ENCODE measurements around the gene ZRANB3. TPM values are rescaled to one million over a fixed set of nuclear protein-coding genes. Genes with fewer than 3 reads are reported as not detected.
"Not testable (repeated sequence)": the region's sequence is repeated elsewhere in the genome, so short reads cannot be mapped to it uniquely, and the experiment has no call there.

Gene ZRANB3
- total RNA-seq, 1 donor from 2014 or later = 3.7 TPM

DNA sequence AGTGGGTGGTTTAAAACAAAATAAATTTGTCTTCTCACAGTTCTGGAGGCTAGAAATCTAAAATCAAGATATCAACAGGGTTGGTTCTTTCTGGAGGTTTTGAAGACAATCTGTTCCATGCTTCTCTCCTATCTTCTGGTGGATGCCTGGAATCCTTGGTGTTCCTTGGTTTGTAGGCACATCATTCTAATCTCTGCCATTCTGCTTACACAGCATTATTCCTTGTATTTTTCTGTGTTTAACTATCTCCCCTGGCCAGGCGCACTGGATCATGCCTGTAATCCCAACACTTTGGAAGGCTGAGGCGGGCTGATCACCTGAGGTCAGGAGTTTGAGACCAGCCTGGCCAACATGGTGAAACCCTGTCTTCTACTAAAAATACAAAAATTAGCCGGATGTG, 108.1 kb downstream of the ZRANB3 start:
- no peaks in the 10 kb centered on the region for H3K4me1 ChIP-seq
- H3K4me3 ChIP-seq = no peak overlapping the region
- intact Hi-C loops (cut with DNase I) = no loop called here
- H3K27me3 ChIP-seq (ENCODE audit: low read depth) = no peaks in the 10 kb centered on the region
- no peaks in the 10 kb centered on the region for H3K36me3 ChIP-seq
- H3K9me3 ChIP-seq = peaks cover 9% of the 10 kb centered on the region
- TF ChIP-seq, protein P1, sequence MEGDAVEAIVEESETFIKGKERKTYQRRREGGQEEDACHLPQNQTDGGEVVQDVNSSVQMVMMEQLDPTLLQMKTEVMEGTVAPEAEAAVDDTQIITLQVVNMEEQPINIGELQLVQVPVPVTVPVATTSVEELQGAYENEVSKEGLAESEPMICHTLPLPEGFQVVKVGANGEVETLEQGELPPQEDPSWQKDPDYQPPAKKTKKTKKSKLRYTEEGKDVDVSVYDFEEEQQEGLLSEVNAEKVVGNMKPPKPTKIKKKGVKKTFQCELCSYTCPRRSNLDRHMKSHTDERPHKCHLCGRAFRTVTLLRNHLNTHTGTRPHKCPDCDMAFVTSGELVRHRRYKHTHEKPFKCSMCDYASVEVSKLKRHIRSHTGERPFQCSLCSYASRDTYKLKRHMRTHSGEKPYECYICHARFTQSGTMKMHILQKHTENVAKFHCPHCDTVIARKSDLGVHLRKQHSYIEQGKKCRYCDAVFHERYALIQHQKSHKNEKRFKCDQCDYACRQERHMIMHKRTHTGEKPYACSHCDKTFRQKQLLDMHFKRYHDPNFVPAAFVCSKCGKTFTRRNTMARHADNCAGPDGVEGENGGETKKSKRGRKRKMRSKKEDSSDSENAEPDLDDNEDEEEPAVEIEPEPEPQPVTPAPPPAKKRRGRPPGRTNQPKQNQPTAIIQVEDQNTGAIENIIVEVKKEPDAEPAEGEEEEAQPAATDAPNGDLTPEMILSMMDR (IDR thresholded peaks at IDR 0.05) = no peak
- ATAC-seq (no peak), DNase-seq (no peak)
- no peak overlapping the region for H3K27ac ChIP-seq

- ATAC-seq (no peak), DNase-seq (no peak)
- no peaks in the 10 kb centered on the region for H3K9me3 ChIP-seq
- no peak overlapping the region for H3K4me3 ChIP-seq
- TF ChIP-seq, protein P1 (IDR thresholded peaks at IDR 0.05) = no peak
- H3K27me3 ChIP-seq (ENCODE audit: low read depth) = no peaks in the 10 kb centered on the region
- H3K27ac ChIP-seq = no peak overlapping the region
- no peaks in the 10 kb centered on the region for H3K36me3 ChIP-seq
- intact Hi-C loops (cut with DNase I) = no loop called here
- H3K4me1 ChIP-seq = no peaks in the 10 kb centered on the region
Measured at GRCh38 chr2:135411646-135412045, 119.4 kb downstream of the ZRANB3 start.

DNA sequence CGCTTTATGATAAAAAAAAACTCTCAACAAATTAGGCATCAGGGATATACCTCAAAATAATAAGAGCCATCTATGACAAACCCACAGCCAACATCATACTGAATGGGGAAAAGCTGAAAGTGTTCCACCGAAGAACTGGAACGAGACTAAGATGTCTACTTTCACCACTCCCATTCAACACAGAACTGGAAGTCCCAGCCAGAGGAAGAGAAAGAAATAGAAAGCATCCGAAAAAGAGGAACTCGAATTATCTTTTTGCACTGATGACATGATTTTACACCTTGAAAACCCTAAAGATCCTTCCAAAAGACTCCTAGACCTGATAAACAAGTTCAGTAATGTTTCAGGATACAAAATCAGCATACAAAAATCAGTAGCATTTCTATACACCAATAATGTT, 121.6 kb downstream of the ZRANB3 start:
- ATAC-seq (no peak), DNase-seq (no peak)
- Histone ChIP-seq H3K36me3 (no peaks in the 10 kb centered on the region), H3K27me3 (ENCODE audit: low read depth) (no peaks in the 10 kb centered on the region), H3K9me3 (peaks cover 5% of the 10 kb centered on the region), H3K4me3 (no peak overlapping the region), H3K27ac (no peak overlapping the region), H3K4me1 (no peaks in the 10 kb centered on the region)
- TF ChIP-seq, protein P1 (IDR thresholded peaks at IDR 0.05) = no peak
- intact Hi-C loops (cut with DNase I) = no loop called here

DNA sequence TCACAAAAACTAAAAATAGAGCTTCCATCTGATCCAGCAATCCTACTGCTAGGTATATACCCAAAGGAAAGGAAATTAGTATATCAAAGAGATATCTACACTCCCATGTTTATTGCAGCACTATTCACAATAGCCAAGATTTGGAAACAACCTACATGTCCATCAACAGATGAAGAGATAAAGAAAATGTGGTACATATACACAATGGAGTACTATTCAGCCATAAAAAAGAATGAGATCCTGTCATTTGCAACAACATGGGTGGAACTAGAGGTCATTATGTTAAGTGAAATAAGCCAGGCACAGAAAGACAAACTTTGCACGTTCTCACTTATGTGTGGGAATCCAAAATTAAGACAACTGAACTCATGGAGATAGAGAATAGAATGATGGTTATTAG, 134.8 kb downstream of the ZRANB3 start:
- intact Hi-C loops (cut with DNase I); H3K9me3 ChIP-seq; DNase-seq; H3K4me1 ChIP-seq; H3K36me3 ChIP-seq; ATAC-seq; H3K27ac ChIP-seq; H3K27me3 ChIP-seq (ENCODE audit: low read depth); H3K4me3 ChIP-seq: not testable (repeated sequence)

GRCh38 chr2:135386993-135387392, 144.0 kb downstream of the ZRANB3 start:
- Histone ChIP-seq H3K27ac (no peak overlapping the region), H3K9me3 (no peaks in the 10 kb centered on the region), H3K27me3 (ENCODE audit: low read depth) (no peaks in the 10 kb centered on the region), H3K4me1 (no peaks in the 10 kb centered on the region), H3K4me3 (no peak overlapping the region), H3K36me3 (no peaks in the 10 kb centered on the region)
- DNase-seq = no peak
- TF ChIP-seq, protein P1 (IDR thresholded peaks at IDR 0.05) = no peak
- no peak for ATAC-seq
- intact Hi-C loops (cut with DNase I) = no loop called here

- H3K4me1 ChIP-seq = no peaks in the 10 kb centered on the region
- no peak for ATAC-seq
- DNase-seq = no peak
Measured at GRCh38 chr2:135378591-135378990, 152.4 kb downstream of the ZRANB3 start.

More at GRCh38 chr2:135378591-135378990, 152.4 kb downstream of the ZRANB3 start:
- H3K9me3 ChIP-seq = peaks cover 7% of the 10 kb centered on the region
- no peak overlapping the region for H3K27ac ChIP-seq
- H3K36me3 ChIP-seq = no peaks in the 10 kb centered on the region
- TF ChIP-seq, protein P1 (IDR thresholded peaks at IDR 0.05) = no peak
- intact Hi-C loops (cut with DNase I) = no loop called here
- no peak overlapping the region for H3K4me3 ChIP-seq
- no peaks in the 10 kb centered on the region for H3K27me3 ChIP-seq (ENCODE audit: low read depth)
